MCF 10A (cell line): ENCODE results near the gene TDRD12. TPM values are rescaled to one million over a fixed set of nuclear protein-coding genes. Genes with fewer than 3 reads are reported as not detected.

Experiments
- BruUV-seq: library from RNA; stranded (reverse); fragments of 400-500 nt; replicated peaks from 2 replicates; lab custom pipeline; 2021; lab: Mats Ljungman, UMichigan
- CTCF ChIA-PET: fragments of 300-600 bp; sonication (Branson Sonifier 250); formaldehyde crosslinking; extraction: SDS; loops from one replicate; lab custom pipeline; 2021; ENCODE audit warnings: antibody characterized with exemption, inconsistent platforms; lab: Yijun Ruan, JAX
- POLR2A ChIA-PET: fragments of 300-600, 350-650 bp; sonication (Branson Sonifier 250); formaldehyde crosslinking; extraction: SDS; loops from one replicate; lab custom pipeline; 2020; ENCODE audit warnings: antibody characterized with exemption, inconsistent platforms; lab: Yijun Ruan, JAX
- DNase-seq: peaks from one replicate; pipeline ENCODE4 v3.0.0-alpha.2; 2018; ENCODE audit not compliant: unreplicated experiment
- H3K27ac Mint-ChIP-seq: one replicate; pipeline ENCODE4 v1.8.0; 2022; ENCODE audit warnings: mild to moderate bottlenecking, low read depth, mixed read lengths; ENCODE audit not compliant: unreplicated experiment
- H3K27me3 Mint-ChIP-seq: one replicate; pipeline ENCODE4 v1.8.0; 2022; ENCODE audit warnings: mixed read lengths; ENCODE audit not compliant: insufficient read depth, unreplicated experiment
- H3K36me3 Mint-ChIP-seq: one replicate; pipeline ENCODE4 v1.8.0; 2022; ENCODE audit warnings: mild to moderate bottlenecking, moderate library complexity, mixed read lengths; ENCODE audit not compliant: insufficient read depth, unreplicated experiment
- H3K4me1 Mint-ChIP-seq: one replicate; pipeline ENCODE4 v1.8.0; 2022; ENCODE audit warnings: mixed read lengths; ENCODE audit not compliant: insufficient read depth, unreplicated experiment
- H3K4me3 Mint-ChIP-seq: one replicate; pipeline ENCODE4 v1.8.0; 2022; ENCODE audit warnings: mild to moderate bottlenecking, moderate library complexity, mixed read lengths; ENCODE audit not compliant: unreplicated experiment
- H3K9me3 Mint-ChIP-seq: one replicate; pipeline ENCODE4 v1.8.0; 2022; ENCODE audit warnings: mixed read lengths; ENCODE audit not compliant: unreplicated experiment
- CTCF ChIP-seq: fragments of 200-600 bp; IDR thresholded peaks from one replicate; pipeline ENCODE4 v1.8.0; 2022; ENCODE audit warnings: antibody characterized with exemption, mild to moderate bottlenecking; ENCODE audit not compliant: unreplicated experiment
- intact Hi-C: fragments of 100-400 bp; cut with micrococcal nuclease; formaldehyde crosslinking; loops from 2 replicates; pipeline ENCODE4 v1.14.1; 2022
- total RNA-seq: library from RNA; stranded (reverse); gene quantifications from 2 replicates; pipeline ENCODE4 v1.2.3, GENCODE V29; 2022

Gene TDRD12
- total RNA-seq, 1 experiment from 2014 or later = 0.14 TPM

- H3K36me3 Mint-ChIP-seq = no peaks in the 10 kb centered on the region
- H3K27me3 Mint-ChIP-seq = peaks cover 17% of the 10 kb centered on the region
- CTCF ChIA-PET = interaction anchor here (0.7 kb wide), 1 partner anchor 31 kb away, joined by 3 read pairs; no protein-coding TSS in a partner anchor
- POLR2A ChIA-PET = no interaction called here
- intact Hi-C loops = no loop called here
- no peak for DNase-seq
- H3K9me3 Mint-ChIP-seq = no peaks in the 10 kb centered on the region
- H3K4me1 Mint-ChIP-seq = no peaks in the 10 kb centered on the region
- BruUV-seq = no TSS peak
- TF ChIP-seq CTCF = no peak
- H3K4me3 Mint-ChIP-seq = no peak overlapping the region
- no peak overlapping the region for H3K27ac Mint-ChIP-seq
These were observed 103.6 kb downstream of the TDRD12 start for GRCh38 chr19:32822916-32823746.

- Mint-ChIP-seq H3K4me3 (no peak overlapping the region), H3K27ac (no peak overlapping the region), H3K27me3 (peaks cover 17% of the 10 kb centered on the region), H3K36me3 (no peaks in the 10 kb centered on the region), H3K9me3 (no peaks in the 10 kb centered on the region), H3K4me1 (no peaks in the 10 kb centered on the region)
- no peak for DNase-seq
- intact Hi-C loops = no loop called here
- BruUV-seq = no TSS peak
- TF ChIP-seq CTCF = no peak
- POLR2A ChIA-PET = no interaction called here
- CTCF ChIA-PET = interaction anchor here (0.7 kb wide), 1 partner anchor 1397 kb away, joined by 4 read pairs; no protein-coding TSS in a partner anchor
These were observed 104.2 kb downstream of the TDRD12 start for GRCh38 chr19:32823747-32824102.

GRCh38 chr19:32824191-32824751 is 104.7 kb downstream of the TDRD12 start:
- intact Hi-C loops = no loop called here
- Mint-ChIP-seq H3K27ac (no peak overlapping the region), H3K4me1 (no peaks in the 10 kb centered on the region), H3K4me3 (no peak overlapping the region), H3K36me3 (no peaks in the 10 kb centered on the region), H3K9me3 (no peaks in the 10 kb centered on the region), H3K27me3 (peaks cover 17% of the 10 kb centered on the region)
- no TSS peak for BruUV-seq
- no peak for DNase-seq
- TF ChIP-seq CTCF = no peak
- CTCF ChIA-PET = interaction anchor here (0.6 to 0.7 kb wide), 2 partner anchors 174 to 1398 kb away, joined by 3 to 4 read pairs; no protein-coding TSS in a partner anchor
- POLR2A ChIA-PET = no interaction called here

- ChIA-PET POLR2A (no interaction called here), CTCF (no interaction called here)
- Mint-ChIP-seq H3K36me3 (no peaks in the 10 kb centered on the region), H3K27ac (no peak overlapping the region), H3K4me3 (no peak overlapping the region), H3K9me3 (no peaks in the 10 kb centered on the region), H3K27me3 (peaks cover 9% of the 10 kb centered on the region), H3K4me1 (no peaks in the 10 kb centered on the region)
- BruUV-seq = no TSS peak
- TF ChIP-seq CTCF = no peak
- DNase-seq = no peak
- intact Hi-C loops = no loop called here
These were observed 105.5 kb downstream of the TDRD12 start for GRCh38 chr19:32824916-32825608.
